ENCODE results near the gene RPS6KC1.

RPS6KC1 gene

DNA sequence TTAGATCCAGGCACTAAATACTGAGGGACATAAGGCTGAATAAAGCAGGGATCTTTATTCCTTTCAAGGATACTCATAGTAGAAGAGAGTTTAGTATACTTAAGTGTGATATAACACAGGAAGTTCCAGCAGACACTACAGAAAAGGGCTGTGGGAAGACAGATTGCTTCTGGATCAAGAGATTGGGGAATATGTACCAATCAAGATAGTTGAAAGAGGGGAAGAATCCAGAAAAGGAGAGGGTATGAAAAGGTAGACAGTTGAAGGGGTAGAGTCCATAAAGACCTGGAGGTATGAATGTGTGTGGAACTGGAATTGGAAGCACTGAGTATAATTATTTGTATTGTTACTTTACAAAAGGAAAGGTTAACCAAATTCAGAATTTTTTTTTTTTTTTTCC, 2.4 kb downstream of the RPS6KC1 start:
- TF ChIP-seq ZBTB7A (IDR thresholded peaks at IDR 0.05; ENCODE audit: low read depth): no peak

- no peak for TF ChIP-seq TAF1 (IDR thresholded peaks at IDR 0.05; ENCODE audit: low read depth)
Observed at GRCh38 chr1:213054142-213054541, 3.1 kb downstream of the RPS6KC1 start.

DNA sequence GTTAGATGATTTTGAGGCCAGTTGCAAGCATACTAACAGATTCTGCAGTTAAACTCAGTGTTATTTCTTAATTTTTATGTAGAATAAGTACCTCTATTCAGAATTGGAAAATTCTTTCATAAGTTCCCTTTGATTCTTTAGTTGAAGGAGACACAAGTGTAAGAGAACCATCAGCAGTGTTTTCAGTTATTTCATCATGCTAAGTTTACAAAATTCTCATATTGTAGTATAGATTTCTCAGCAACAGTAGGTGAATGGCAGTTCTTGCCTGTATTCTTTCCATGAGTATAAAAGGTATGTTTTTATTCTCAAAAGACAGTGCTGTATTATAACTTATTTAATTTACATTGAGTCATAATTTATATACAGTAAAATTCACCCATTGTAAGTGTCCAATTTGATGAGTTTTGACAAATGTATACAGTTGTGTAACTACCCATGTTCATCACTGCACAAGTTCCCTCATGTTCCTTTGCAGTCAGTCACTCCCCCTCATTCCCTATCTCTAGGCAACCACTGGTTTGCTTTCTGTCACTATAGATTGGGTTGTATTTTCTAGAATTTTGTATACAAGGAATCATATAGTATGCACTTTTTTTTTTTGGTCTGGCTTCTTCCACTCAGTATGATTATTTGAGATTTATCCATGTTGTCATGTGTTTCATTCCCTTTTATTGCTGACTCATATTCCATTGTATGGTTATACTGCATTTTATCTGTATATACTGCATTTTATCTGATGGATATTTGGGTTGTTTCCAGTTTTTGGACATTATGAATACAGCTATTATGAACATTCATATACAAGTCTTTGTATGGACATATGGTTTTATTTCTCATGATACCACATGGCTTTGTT, 3.9 kb downstream of the RPS6KC1 start:
- TF ChIP-seq TEAD4 (IDR thresholded peaks at IDR 0.05): no peak
- no peak for TF ChIP-seq TAF1 (IDR thresholded peaks at IDR 0.05; ENCODE audit: low read depth)
- no peak for TF ChIP-seq FOXM1 (IDR thresholded peaks at IDR 0.05; ENCODE audit: borderline replicate concordance, low read depth)
- no peak for TF ChIP-seq RAD21 (IDR thresholded peaks at IDR 0.05; ENCODE audit: low read depth)
- no peak for TF ChIP-seq CREB1 (IDR thresholded peaks at IDR 0.05; ENCODE audit: low read depth)
- TF ChIP-seq, protein P1, sequence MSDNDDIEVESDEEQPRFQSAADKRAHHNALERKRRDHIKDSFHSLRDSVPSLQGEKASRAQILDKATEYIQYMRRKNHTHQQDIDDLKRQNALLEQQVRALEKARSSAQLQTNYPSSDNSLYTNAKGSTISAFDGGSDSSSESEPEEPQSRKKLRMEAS (IDR thresholded peaks at IDR 0.05): no peak
- no peak for TF ChIP-seq TCF12 (IDR thresholded peaks at IDR 0.05; ENCODE audit: low read depth)
- TF ChIP-seq ZBTB7A (IDR thresholded peaks at IDR 0.05; ENCODE audit: low read depth): no peak
- TF ChIP-seq, protein P2, sequence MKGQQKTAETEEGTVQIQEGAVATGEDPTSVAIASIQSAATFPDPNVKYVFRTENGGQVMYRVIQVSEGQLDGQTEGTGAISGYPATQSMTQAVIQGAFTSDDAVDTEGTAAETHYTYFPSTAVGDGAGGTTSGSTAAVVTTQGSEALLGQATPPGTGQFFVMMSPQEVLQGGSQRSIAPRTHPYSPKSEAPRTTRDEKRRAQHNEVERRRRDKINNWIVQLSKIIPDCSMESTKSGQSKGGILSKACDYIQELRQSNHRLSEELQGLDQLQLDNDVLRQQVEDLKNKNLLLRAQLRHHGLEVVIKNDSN (IDR thresholded peaks at IDR 0.05): no peak
- TF ChIP-seq, protein P3, sequence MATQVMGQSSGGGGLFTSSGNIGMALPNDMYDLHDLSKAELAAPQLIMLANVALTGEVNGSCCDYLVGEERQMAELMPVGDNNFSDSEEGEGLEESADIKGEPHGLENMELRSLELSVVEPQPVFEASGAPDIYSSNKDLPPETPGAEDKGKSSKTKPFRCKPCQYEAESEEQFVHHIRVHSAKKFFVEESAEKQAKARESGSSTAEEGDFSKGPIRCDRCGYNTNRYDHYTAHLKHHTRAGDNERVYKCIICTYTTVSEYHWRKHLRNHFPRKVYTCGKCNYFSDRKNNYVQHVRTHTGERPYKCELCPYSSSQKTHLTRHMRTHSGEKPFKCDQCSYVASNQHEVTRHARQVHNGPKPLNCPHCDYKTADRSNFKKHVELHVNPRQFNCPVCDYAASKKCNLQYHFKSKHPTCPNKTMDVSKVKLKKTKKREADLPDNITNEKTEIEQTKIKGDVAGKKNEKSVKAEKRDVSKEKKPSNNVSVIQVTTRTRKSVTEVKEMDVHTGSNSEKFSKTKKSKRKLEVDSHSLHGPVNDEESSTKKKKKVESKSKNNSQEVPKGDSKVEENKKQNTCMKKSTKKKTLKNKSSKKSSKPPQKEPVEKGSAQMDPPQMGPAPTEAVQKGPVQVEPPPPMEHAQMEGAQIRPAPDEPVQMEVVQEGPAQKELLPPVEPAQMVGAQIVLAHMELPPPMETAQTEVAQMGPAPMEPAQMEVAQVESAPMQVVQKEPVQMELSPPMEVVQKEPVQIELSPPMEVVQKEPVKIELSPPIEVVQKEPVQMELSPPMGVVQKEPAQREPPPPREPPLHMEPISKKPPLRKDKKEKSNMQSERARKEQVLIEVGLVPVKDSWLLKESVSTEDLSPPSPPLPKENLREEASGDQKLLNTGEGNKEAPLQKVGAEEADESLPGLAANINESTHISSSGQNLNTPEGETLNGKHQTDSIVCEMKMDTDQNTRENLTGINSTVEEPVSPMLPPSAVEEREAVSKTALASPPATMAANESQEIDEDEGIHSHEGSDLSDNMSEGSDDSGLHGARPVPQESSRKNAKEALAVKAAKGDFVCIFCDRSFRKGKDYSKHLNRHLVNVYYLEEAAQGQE (IDR thresholded peaks at IDR 0.05; ENCODE audit: low read depth): no peak
- no peak for TF ChIP-seq NFIC (IDR thresholded peaks at IDR 0.05)
- TF ChIP-seq YY1 (IDR thresholded peaks at IDR 0.05; ENCODE audit: low read depth): no peak
- TF ChIP-seq EGR1 (IDR thresholded peaks at IDR 0.05): no peak
- no peak for TF ChIP-seq EP300 (IDR thresholded peaks at IDR 0.05; ENCODE audit: borderline replicate concordance)
- no peak for TF ChIP-seq CEBPB (IDR thresholded peaks at IDR 0.05)

DNA sequence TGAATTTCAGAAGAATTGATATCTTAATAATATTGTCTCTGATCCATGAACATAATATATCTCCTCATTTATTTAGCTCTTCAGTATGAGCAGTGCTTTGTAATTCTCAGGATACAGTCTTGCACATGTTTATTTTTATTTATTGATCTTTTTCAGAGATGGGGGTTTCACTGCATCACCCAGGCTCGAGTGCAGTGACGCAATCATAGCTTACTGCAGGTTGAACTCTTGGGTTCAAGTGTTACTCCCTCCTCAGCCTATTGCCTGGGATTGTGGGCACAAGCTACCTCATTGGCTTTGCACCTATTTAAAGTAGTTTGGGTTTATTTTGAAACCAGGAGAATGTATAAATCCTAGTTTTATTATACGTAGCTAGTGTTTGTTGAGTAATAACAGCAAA, 4.7 kb downstream of the RPS6KC1 start:
- TF ChIP-seq RAD21 (IDR thresholded peaks at IDR 0.05; ENCODE audit: low read depth): no peak

GRCh38 chr1:213057264-213058059, 6.4 kb downstream of the RPS6KC1 start:
- no peak for TF ChIP-seq TEAD4 (IDR thresholded peaks at IDR 0.05)
- no peak for TF ChIP-seq RAD21 (IDR thresholded peaks at IDR 0.05; ENCODE audit: low read depth)
- TF ChIP-seq, protein P2 (IDR thresholded peaks at IDR 0.05): no peak
- no peak for TF ChIP-seq CEBPB (IDR thresholded peaks at IDR 0.05)
- TF ChIP-seq NFIC (IDR thresholded peaks at IDR 0.05): no peak
- no peak for TF ChIP-seq TAF1 (IDR thresholded peaks at IDR 0.05; ENCODE audit: low read depth)
- TF ChIP-seq, protein P1 (IDR thresholded peaks at IDR 0.05): no peak
- no peak for TF ChIP-seq ZBTB7A (IDR thresholded peaks at IDR 0.05; ENCODE audit: low read depth)
- TF ChIP-seq, protein P3 (IDR thresholded peaks at IDR 0.05; ENCODE audit: low read depth): no peak
- TF ChIP-seq FOXM1 (IDR thresholded peaks at IDR 0.05; ENCODE audit: borderline replicate concordance, low read depth): no peak
- no peak for TF ChIP-seq YY1 (IDR thresholded peaks at IDR 0.05; ENCODE audit: low read depth)
- no peak for TF ChIP-seq EGR1 (IDR thresholded peaks at IDR 0.05)
- TF ChIP-seq CREB1 (IDR thresholded peaks at IDR 0.05; ENCODE audit: low read depth): no peak
- TF ChIP-seq TCF12 (IDR thresholded peaks at IDR 0.05; ENCODE audit: low read depth): no peak

DNA sequence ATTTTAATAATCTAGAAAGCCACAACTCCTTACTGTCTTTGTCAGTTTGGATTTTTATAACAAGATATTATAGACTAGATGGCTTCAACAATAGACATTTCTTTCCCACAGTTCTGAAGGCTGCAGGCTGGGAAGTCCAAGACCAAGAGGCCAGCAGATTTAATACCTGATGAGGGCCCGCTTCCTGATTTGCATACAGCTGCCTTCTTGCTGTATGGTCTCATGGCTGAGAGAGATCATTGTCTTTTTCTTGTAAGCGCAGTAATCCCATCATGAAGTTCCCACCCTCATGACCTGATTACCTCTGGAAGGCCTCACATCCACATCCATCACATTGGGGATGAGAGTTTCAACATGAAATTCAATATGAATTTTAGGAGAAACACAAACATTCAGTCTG, 9.8 kb downstream of the RPS6KC1 start:
- TF ChIP-seq TAF1 (IDR thresholded peaks at IDR 0.05; ENCODE audit: low read depth): no peak

All from Ishikawa (cell line).